Suprapubic skin (tissue), 4 donors: ENCODE results near the gene ZBTB45. TPM values are rescaled to one million over a fixed set of nuclear protein-coding genes. Genes with fewer than 3 reads are reported as not detected.
A peak's percentile ranks its signal among the peaks of the same experiment; 100 is the strongest.
"Not testable (repeated sequence)": the region's sequence is repeated elsewhere in the genome, so short reads cannot be mapped to it uniquely, and the experiment has no call there.

Experiments used
- DNase-seq, 2 donors: peaks; one replicate each; pipeline ENCODE4 v3.0.0-alpha.2; 2019; ENCODE audit warnings: low spot score in 2 of 2
- H3K27ac ChIP-seq: fragments of 200-600 bp; sonication (generic); one replicate; pipeline ENCODE4 v1.5.1; 2019
- H3K27me3 ChIP-seq: fragments of 200-600 bp; sonication (generic); one replicate; pipeline ENCODE4 v1.5.1; 2019
- H3K36me3 ChIP-seq: fragments of 200-600 bp; sonication (generic); one replicate; pipeline ENCODE4 v1.5.1; 2019
- H3K4me1 ChIP-seq: fragments of 200-600 bp; sonication (generic); one replicate; pipeline ENCODE4 v1.5.1; 2019
- H3K4me3 ChIP-seq: fragments of 200-600 bp; sonication (generic); one replicate; pipeline ENCODE4 v1.5.1; 2019; ENCODE audit warnings: mild to moderate bottlenecking
- H3K9me3 ChIP-seq: fragments of 200-600 bp; sonication (generic); one replicate; pipeline ENCODE4 v1.5.1; 2019
- CTCF ChIP-seq, 2 donors: fragments of 200-600 bp in 1 of 2; fragments of 450-650 bp in 1 of 2; sonication (generic) in 1 of 2; IDR thresholded peaks; one replicate each; pipeline ENCODE4 v1.5.1; 2016 to 2019; ENCODE audit warnings: antibody characterized with exemption in 2 of 2, mild to moderate bottlenecking in 1 of 2, moderate library complexity in 1 of 2
- EP300 ChIP-seq: sonication (generic); formaldehyde crosslinking; IDR thresholded peaks from one replicate; pipeline ENCODE4 v1.6.1; 2017; ENCODE audit warnings: antibody characterized with exemption
- POLR2A ChIP-seq, 2 donors: fragments of 450-650 bp; IDR thresholded peaks; one replicate each; pipeline ENCODE4 v1.6.1; 2017; ENCODE audit warnings: antibody characterized with exemption in 2 of 2, mild to moderate bottlenecking in 2 of 2, moderate library complexity in 2 of 2
- POLR2AphosphoS5 ChIP-seq, 3 donors: sonication (generic); formaldehyde crosslinking; IDR thresholded peaks; one replicate each; pipeline ENCODE4 v1.6.1; 2017; ENCODE audit warnings: antibody characterized with exemption in 3 of 3
- WGBS: methylation state at CpG from one replicate; pipeline ENCODE4 v1.1.5; 2018; 5-methylcytosine and 5-hydroxymethylcytosine counted together
- total RNA-seq, 4 donors: library from RNA; depleted of rRNA; stranded (reverse); fragments of >200 nt; gene quantifications; one replicate each; pipeline ENCODE4 v1.1.0, GENCODE V29; 2016

The ZBTB45 gene
- total RNA-seq, 4 donors from 2014 or later, result 6.7 to 20.7 (median 15.8) TPM

GRCh38 chr19:58499021-58499927 is 20.3 kb downstream of the ZBTB45 start:
- Histone ChIP-seq H3K36me3 (no peaks in the 10 kb centered on the region), H3K27ac (peak overlapping the region; percentile 64), H3K4me1 (peaks cover 22% of the 10 kb centered on the region), H3K27me3 (no peaks in the 10 kb centered on the region), H3K9me3 (no peaks in the 10 kb centered on the region), H3K4me3 (peak overlapping the region; percentile 56)
- TF ChIP-seq EP300 (no peak), POLR2AphosphoS5 (IDR thresholded peaks at IDR 0.05) (peak in 2 of 3 donors; percentile 81 to 90), CTCF (IDR thresholded peaks at IDR 0.05) (peak in 1 of 2 donors; percentile 12), POLR2A (IDR thresholded peaks at IDR 0.05) (no peak)
- peak; percentile 100 for DNase-seq
- 2% methylated on average over 20 of the region's 60 CpGs for WGBS

- WGBS, result 62% methylated on average over 17 of the region's 22 CpGs
- no peak for TF ChIP-seq POLR2AphosphoS5 (IDR thresholded peaks at IDR 0.05)
- DNase-seq, result peak in 1 of 2 donors; percentile 77
- Histone ChIP-seq H3K9me3 (no peaks in the 10 kb centered on the region), H3K4me3 (peak overlapping the region; percentile 56), H3K27ac (no peak overlapping the region), H3K36me3 (no peaks in the 10 kb centered on the region), H3K4me1 (peaks cover 22% of the 10 kb centered on the region), H3K27me3 (no peaks in the 10 kb centered on the region)
Observed at GRCh38 chr19:58498316-58499020, 21.1 kb downstream of the ZBTB45 start.

- no peaks in the 10 kb centered on the region for H3K27me3 ChIP-seq
Observed at GRCh38 chr19:58497634-58498170, 21.9 kb downstream of the ZBTB45 start.

GRCh38 chr19:58492265-58492664 is 27.3 kb downstream of the ZBTB45 start:
- DNase-seq, result no peak
- H3K36me3 ChIP-seq, result no peaks in the 10 kb centered on the region
- WGBS, result 91% methylated on average over 14 of the region's 14 CpGs

More at GRCh38 chr19:58497634-58498170, 21.9 kb downstream of the ZBTB45 start:
- Histone ChIP-seq H3K27ac (no peak overlapping the region), H3K36me3 (no peaks in the 10 kb centered on the region), H3K4me3 (no peak overlapping the region), H3K9me3 (no peaks in the 10 kb centered on the region), H3K4me1 (peaks cover 22% of the 10 kb centered on the region)
- TF ChIP-seq CTCF (IDR thresholded peaks at IDR 0.05) (no peak), POLR2AphosphoS5 (IDR thresholded peaks at IDR 0.05) (no peak), EP300 (no peak), POLR2A (IDR thresholded peaks at IDR 0.05) (no peak)
- no peak for DNase-seq
- 79% methylated on average over 7 of the region's 8 CpGs for WGBS

GRCh38 chr19:58491393-58491792 is 28.2 kb downstream of the ZBTB45 start:
- Histone ChIP-seq H3K36me3 (no peaks in the 10 kb centered on the region), H3K9me3 (no peaks in the 10 kb centered on the region), H3K4me1 (no peaks in the 10 kb centered on the region), H3K4me3 (no peak overlapping the region), H3K27me3 (no peaks in the 10 kb centered on the region), H3K27ac (no peak overlapping the region)
- TF ChIP-seq CTCF (IDR thresholded peaks at IDR 0.05), result no peak
- TF ChIP-seq POLR2A (IDR thresholded peaks at IDR 0.05), result no peak
- TF ChIP-seq EP300, result no peak
- no peak for TF ChIP-seq POLR2AphosphoS5 (IDR thresholded peaks at IDR 0.05)
- 88% methylated on average over 5 of the region's 5 CpGs for WGBS
- DNase-seq, result no peak

More at GRCh38 chr19:58492265-58492664, 27.3 kb downstream of the ZBTB45 start:
- TF ChIP-seq EP300, result no peak
- TF ChIP-seq CTCF (IDR thresholded peaks at IDR 0.05), result no peak
- no peak for TF ChIP-seq POLR2AphosphoS5 (IDR thresholded peaks at IDR 0.05)
- TF ChIP-seq POLR2A (IDR thresholded peaks at IDR 0.05), result no peak
- no peak overlapping the region for H3K27ac ChIP-seq
- no peak overlapping the region for H3K4me3 ChIP-seq
- H3K9me3 ChIP-seq, result no peaks in the 10 kb centered on the region
- no peaks in the 10 kb centered on the region for H3K27me3 ChIP-seq
- peaks cover under 1% of the 10 kb centered on the region for H3K4me1 ChIP-seq

- WGBS, result 92% methylated on average over 5 of the region's 5 CpGs
- not testable (repeated sequence) for H3K4me1 ChIP-seq, H3K9me3 ChIP-seq, H3K4me3 ChIP-seq, H3K27ac ChIP-seq, H3K27me3 ChIP-seq, DNase-seq
- H3K36me3 ChIP-seq, result peaks cover 25% of the 10 kb centered on the region
Observed at GRCh38 chr19:58484349-58484748, 35.3 kb downstream of the ZBTB45 start.
